GM19467 (cell line): ENCODE data around the gene ABHD15.
"Not testable (repeated sequence)": the region's sequence is repeated elsewhere in the genome, so short reads cannot be mapped to it uniquely, and the experiment has no call there.

Source experiments
- ATAC-seq: cut with Tn5 transposase; IDR thresholded peaks from one replicate; pipeline ENCODE4 v1.9.1; 2021; ENCODE audit warnings: mild to moderate bottlenecking, moderate library complexity; ENCODE audit not compliant: unreplicated experiment

The ABHD15 gene

DNA sequence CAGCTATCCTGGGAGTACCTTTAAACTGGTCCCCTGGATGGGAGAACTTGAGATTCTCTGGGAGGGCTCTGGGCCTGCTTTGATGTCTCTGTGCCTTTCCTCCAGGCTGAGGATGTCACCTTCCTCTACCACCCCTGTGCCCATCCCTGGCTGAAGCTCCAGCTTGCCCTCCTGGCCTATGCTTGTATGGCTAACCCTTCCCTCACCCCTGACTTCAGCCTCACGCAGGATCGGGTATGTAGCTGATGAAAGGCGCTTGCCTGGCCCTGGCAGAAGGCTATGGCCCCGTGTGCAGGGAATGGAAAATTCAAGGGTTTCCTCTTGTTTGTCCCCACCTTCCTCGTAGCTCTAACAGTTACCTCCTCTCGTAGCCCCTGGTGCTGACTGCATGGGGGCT is 4.6 kb upstream of the ABHD15 start:
- ATAC-seq, result no peak

DNA sequence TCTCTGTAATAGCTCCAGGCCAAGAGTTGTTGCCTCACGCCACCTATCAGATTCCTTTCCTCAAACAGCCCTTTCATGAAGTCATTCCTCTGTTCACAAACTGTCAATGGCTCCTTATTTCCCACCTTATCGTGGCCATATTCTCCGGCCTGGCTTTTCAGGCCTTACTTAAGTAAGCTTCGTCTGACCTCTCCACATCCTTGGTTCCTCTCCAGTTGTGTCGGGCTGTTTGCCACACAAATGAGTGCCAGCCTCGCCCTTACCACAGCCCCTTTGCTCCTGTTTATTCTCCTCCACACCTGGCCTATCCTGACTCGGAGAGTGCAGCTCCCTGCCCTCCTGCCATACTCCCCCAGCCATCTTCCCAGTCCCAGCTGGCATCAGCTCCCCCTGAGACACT is 3.7 kb upstream of the ABHD15 start:
- ATAC-seq, result no peak

DNA sequence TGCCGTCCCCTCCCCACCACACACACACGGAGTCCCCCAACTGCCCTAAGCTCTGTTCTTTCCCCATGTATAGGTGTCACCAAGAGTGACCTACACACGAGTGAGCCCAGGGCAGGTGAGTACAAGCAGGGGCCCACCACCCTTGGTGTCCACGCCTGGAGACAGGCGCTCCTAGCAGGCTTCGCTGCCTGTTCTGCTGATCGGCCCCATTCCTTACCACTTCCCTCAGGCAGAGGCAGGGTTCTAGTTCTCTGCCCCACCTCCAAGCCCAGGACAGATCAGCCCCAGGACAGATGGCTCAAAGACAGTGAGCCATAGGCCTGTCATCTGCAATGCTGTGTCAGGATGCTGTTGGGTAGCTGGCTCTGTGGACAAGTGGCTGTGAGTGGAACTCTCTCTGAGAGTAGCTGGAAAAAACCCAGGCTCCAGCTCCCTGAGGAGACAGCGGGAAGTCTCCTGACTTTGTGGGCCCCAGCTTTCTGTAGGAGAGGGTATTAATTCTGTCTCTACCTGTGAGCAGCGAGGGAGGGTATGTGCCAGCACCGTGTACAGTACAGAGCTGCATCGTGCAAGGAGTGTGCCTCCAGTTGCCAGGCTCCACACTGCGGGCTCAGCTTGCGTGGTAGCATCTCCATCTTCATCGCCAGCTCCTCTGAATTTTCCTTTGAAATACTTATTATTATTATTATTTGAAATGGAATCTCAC is 2.6 kb upstream of the ABHD15 start:
- ATAC-seq, result no peak

DNA sequence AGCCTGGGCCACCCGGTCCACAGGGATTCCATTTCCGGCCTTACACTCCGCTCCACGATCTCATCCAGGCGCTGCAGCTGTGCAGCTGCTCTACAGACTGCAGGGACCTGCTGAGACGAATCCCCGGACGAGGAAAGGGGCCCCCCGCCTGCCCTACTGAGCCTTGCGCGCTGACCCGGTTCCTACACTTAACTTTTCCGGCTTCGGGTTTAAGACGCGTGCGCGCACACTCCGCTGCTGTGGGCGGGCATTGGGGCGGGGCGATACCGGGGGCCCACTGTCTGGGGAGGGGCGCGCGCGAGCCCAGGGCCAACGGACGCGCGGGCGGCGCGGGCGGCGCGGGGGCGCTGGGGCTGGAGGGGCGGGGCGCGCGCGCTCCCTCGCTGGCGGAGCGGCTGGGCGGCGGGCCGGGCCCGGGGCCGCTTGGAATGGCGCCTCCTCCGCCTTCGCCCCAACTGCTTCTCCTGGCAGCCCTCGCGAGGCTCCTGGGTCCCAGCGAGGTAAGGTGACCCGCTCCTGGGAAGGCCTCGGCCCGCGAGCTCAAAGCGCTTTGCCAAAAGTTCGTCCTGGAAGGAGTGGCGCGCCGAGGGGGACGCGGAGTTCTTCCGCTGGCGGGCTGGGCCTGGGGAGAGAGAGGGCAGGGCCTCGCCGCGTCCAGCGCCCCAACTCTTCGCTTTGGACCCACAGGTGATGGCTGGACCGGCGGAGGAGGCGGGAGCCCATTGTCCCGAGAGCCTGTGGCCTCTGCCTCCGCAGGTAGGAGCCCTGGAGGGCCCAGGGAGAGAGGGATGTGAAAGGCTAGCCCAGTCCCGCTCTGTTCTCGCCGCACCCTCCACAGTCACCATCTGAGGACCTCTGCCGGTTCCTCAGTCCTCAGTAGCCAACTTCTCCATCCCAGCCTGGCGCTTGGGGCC is 1.8 kb upstream of the ABHD15 start, which contains the start of gene TP53I13:
Gene TP53I13, plus strand, starts transcription at position 371 of the 914 bp plus-strand sequence. Its CDS starts 58 bp downstream, at position 429.
- ATAC-seq, result peak; percentile 45

DNA sequence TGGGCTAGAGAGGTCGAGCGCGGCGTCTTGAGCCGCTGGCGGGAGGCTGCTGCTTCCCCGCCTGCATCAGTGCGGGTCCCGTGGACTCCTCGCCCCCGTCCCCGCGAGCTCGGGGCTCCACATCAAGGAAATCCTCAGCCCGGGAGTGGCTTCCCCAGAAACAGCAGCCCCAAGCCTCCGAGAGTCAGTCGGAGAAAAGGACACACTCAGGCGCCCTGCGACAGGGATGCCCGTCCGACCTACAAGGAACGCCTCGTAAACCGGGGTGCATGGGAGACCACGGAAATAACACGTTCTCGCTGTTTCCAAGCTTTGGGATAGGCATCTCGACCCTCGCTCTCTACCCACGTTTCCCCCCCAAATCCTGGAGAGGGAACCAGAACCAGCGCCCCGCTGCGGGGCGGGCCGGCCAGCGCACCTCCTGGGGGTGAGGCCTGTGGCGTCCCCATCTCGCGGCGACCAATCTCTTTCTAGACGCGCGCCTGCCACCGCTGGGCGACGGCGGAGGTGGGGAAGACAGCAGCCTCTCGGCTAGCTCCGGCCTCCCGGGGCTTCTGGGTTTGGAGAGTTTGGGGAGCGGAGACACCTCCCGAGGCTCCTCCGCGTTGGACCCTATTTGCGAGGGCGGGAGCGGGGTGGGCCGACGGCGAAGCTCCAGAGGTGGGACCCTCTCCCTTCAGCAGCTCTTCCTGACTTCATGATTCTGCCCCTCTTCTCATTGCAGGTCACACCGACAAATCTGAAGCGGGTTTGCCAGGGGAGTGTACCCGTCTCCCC is 905 bp upstream of the ABHD15 start:
- ATAC-seq, result peak; percentile 33

DNA sequence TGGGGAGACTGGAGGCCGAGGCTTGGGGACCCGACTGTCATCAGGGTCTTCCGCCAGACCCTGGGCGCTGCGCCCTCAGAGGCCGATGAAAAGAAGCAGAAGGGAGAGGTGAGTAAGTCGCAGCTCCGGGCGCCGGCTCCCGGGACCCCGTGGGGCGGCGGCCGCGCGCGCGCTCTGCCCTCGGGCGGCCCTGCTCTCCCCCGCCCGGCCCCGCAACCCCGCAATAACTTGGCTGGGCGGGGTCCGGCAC is 392 bp upstream of the ABHD15 start:
- ATAC-seq, result no peak

DNA sequence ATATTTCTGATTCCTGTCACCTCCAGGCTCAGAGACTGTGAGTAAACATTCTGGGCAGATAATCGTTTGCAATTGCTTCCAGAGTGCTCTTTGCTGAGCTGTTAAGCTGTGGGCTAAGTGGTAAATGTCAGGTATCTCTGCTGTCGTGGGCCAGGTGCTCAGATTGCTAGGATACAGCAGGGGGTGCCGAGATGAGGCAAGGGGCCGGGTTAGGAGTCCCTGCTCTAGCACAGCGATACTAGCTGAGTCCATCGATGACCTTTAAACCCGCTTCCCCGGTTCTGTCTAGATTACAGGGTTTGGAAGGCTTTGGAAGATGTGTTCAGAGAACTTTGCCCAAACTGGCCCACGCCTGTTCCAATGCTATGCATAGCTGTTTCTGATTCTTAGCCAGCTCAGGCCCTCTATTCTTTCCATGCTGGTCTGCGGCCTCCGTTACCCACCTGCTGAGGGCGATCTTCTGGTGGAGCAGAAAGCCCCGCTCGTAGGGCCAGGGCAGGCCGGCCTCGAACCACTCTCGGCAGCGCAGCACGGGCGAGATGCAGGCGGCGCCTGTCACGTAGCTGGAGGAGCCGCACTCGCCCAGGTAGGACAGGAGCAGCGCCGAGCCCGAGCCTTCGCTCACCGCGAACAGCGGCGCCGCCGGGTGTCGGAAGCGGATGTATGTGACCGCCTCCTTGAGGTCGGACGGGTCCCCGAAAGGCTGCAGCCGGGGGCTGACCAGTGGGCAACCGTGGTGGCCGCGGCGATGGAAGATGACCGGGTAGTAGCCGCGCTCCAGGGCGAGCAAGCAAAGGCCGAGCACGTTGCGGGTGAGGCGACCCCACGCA is 979 bp downstream of the ABHD15 start:
- no peak for ATAC-seq

DNA sequence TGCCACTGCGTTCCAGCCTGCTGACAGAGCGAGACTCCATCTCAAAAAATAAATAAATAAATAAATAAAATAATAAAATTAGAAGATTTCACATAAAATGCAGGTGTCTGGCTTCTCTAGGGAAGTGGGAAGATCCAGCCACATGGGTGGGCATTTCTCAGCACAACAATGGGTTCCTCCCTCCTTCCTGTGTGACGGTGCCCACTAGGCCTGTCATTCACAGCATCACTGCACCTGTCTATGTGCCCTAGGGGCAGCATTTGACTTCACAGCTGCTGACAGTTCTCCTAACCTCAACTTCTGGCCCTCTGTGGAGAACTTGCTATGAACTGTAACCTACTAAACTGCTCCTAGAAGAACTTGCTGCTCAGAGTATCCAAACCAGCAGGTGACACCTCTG is 3.0 kb downstream of the ABHD15 start:
- ATAC-seq, result no peak

DNA sequence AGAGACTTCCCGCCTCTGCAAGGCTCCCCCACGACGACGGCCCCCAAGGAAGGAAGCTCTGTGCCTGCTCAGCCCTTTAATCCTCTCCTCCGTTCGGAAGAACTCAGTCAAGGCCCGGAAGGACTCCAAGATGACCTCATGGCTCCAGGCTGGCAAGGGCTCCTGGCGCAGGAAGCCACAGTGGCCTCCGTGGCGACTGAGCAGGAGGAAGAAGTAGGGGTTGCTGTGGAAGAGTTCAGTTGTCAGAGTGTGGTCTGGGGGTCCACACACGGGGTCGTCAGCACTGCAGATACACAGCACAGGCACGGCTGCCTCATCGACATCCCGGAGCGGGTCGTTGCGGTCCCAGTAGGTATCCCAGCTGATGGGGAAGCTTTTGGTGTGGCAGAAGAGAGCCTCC is 4.2 kb downstream of the ABHD15 start:
- no peak for ATAC-seq

DNA sequence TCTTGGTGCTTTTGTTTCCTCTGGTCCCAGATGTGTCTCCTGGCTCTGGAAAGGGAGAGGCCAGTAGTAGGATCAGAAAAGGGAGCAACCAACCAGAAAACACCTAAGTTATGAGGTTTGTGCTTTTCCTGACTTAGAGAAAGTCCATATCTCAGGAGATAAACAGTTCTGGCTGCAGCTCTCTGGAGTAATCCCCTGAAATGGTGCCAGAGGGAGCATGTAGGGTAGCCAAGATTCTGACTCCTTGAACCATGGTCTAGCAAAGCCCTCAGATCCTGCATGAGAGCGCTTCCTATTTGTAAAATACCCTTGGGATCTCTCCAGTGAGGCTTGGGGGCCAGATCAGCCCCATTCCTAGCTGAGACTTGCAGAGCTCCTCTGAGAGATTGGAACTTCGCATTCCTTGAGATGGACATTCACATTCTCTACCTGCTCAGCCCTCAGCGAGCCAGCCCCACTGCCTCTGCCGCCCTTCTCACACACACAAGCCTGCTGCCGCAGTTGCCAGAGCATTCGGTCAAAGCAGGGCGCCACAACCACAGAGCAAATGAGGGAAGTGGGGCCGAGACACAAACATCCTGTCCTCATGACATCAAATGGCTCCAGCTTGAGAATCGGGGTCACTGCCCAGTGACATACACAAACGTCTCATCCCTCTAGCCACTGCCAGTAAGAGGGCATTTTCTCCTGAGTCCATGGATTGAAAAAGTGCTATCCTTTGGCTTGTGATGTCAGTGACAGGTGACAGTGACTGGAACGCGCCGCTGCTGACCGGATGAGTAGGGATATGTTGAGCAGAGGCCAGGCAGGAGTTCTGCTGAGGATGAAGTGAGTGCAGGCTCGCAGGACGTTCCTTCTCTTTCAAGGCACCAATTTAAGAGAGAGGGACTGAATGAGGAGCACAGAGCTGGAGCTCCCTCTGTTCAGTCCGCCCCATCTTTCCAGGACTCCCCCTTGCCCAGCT is 5.0 kb downstream of the ABHD15 start:
- no peak for ATAC-seq

DNA sequence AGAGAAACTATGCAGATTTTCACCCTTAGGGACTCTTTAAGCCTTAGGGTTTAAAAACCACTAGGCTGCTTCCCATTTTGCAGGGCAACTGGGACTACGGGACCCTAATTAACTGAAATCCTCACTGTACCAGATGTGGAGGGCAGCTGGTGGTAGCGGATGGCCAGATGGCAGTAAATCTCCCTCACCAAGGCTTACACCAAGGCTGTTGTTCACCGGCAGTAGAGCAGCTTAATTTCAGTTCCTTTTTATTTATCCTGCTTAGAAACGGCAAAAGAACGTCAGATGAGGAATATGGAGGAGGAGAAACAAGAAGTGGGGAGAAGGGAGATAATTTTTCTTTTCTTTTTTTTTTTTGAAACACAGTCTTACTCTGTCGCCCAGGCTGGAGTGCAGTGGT is 6.5 kb downstream of the ABHD15 start:
- ATAC-seq, result no peak

DNA sequence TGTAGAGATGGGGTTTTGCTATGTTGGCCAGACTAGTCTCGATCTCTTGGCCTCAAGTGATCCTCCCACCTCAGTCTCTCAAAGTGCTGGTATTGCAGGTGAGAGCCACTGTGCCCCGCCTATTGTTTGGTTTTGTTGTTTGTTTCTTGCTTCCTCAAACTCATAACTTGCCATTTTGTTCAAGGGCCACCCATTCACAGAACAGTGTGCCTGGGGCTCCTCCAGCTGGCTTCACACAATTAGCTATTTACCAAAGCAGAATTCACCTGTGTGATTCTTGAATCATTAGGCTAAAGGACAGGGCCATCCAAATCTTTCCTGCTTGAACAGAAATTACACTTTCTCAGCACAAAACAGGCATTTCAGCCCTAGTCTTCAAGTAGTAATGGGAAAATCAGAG is 7.2 kb downstream of the ABHD15 start:
- ATAC-seq, result no peak

DNA sequence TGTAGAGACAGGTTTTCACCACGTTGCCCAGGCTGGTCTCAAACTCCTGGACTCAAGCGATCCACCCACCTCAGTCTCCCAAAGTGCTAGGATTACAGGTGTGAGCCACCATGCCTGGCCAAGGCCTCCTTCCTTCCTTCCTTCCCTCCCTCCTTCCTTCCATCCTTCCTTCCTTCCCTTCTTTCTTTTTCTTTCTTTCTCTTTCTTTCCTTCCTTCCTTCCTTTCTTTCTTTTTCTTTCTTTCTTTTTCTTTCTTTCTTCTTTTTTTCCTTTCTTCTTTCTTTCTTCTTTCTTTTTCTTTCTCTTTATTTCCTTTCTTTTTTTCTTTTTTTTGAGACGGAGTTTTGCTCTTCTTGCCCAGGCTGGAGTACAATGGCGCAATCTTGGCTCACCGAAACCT is 8.7 kb downstream of the ABHD15 start:
- ATAC-seq, result not testable (repeated sequence)

DNA sequence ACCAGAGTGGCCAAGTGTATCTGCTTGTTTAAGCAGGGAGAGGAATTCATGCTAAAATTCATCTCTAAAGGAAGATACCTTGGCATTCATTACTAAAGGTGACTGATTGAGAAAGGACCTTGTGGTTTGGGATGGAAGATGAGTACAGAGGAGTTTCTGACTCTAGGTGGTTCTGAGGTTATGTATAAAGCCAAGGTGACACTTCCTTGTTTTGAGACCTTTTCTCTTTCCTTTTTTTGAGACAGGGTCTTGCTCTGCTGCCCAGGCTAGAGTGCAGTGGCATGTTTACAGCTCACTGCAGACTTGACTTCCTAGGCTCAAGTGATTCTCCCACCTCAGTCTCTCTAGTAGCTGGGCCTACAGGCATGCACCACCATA is 9.1 kb downstream of the ABHD15 start:
- no peak for ATAC-seq

DNA sequence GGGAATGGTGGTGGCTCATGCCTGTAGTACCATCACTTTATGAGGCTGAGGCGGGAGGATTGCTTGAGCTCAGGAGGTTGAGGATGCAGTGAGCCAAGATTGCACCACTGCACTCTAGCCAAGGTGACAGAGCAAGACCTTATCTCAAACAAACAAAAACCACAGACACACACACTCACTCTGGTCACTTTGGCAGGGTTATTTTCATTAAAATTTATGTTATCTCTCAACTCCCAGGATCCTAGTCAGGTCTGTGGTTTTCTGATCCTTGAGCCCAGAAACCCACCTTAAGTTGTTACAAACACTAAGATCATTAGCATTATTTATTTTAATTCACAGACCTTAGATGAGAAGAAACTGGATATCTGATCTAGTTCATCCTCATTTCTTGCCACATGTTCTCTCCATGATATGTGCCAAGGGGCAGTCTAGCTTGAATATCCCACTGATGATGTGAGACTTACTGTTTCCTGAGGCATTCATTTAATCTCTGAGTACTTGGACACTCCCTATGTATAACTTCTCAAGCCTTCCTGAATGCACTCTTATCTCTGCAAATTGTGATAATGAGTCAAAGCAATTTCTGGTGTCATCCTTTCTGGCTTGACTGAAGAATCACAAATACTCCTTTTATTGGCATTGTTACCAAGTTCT is 9.6 kb downstream of the ABHD15 start:
- ATAC-seq, result no peak

DNA sequence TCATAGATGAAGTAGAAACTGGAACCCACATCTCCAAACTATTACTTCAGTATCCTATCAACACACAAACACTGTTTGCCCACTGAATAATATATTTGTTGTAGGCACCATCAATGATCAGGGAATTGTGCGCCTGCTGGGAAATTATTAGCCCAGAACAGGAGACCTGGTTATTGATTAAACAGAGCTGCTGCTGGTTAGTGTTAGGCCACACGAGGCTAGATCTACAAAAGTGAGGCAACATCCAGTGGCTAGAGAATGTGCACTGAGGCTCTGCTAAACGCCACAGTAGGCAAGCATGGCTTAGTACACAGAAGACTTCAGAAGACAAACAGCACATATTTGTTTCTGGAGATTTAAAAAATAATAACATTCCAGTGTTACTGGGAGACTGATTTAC is 11.0 kb downstream of the ABHD15 start:
- no peak for ATAC-seq

DNA sequence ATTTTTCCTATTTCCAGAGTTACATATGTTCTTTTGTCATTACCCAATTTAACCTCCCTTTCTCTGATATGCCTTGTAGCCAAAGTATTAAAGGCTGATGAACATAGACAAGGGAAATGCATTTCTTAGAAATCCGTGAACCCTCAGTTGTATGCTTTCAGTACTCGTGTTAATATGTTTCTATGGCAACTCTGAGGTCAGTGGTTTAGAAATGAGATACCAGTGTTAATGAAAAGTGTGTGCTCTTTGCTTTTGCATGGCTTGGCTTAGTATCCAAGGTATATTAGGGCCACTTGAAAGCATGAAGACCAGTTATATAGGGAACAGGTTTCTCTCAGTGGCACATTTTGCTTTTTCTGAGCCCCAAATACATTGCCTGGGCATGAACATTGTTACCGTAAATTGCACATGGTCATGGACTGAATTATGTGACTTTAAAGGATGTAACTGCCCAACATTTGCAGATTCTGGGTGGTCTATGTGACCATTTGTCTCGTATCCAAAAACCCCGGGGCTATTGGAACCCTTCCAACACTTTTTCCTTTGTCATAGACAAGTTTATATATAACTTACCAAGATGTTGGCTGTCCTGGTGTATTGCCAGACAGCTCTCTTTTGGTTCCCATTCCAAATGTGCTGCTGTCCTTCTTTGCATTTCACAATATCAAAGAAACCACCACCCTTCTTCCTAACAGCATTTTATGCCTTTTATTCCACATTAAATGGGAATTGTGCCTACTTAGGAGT is 17.5 kb downstream of the ABHD15 start:
- ATAC-seq, result no peak

DNA sequence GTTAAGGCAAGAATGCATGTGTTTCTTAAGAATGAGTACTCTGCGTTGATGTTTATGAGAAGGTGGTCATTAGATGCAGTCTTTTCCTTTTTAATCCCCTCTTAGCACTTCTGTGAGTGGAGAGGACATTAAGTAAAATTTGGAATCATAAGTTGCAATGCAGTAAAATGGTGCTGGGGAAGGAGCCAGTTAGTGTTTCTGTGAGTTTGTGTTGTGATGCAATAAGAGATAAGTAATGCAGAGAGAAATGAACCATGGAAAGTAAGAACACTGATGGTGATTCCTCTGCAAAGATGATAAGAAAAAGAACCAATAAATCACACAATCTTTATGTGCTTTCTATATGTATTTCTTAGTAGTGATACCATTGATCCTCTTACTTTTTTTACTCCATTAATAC is 20.0 kb downstream of the ABHD15 start:
- no peak for ATAC-seq

DNA sequence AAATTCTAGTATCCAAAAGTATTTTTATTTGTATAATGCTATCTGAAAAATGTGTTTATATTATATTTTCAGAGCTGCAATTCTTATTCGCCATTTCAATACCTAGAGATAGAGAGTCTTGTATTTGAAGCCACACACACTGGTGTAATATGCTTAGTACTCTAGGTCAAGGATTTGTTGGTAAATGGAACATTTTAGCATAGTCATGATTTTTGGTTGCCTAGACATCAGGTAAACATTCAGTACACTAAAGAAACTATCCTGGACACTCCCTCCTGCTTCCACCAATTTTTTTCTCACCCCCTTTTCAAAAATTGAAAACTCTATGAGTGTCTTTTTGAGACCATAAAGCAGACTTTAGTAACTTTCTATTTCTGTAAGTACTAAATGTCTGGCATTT is 20.8 kb downstream of the ABHD15 start:
- no peak for ATAC-seq
